Measurements from ENCODE around the gene NOXO1.
A peak's percentile ranks its signal among the peaks of the same experiment; 100 is the strongest.
"Not testable (repeated sequence)": the region's sequence is repeated elsewhere in the genome, so short reads cannot be mapped to it uniquely, and the experiment has no call there.

NOXO1 gene

DNA sequence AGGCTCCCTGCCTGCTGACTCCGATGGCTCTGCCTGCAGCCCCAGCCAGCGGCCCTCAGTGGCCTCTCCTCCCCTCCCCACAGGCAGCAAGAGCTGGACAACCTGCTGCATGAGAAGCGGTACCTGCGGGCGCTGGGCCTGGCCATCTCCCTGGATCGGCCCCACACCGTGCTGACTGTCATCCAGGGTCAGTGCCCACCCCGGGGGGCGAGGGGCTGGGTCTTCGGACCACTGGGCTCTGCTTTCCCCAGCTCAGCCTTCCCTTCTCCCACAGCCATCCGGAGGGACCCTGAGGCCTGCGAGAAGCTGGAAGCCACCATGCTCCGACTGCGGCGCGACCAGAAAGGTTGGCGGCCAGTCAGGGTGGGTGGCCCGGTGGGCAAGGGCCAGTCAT, 3.4 kb downstream of the NOXO1 start:
- DNase-seq, result no peak

DNA sequence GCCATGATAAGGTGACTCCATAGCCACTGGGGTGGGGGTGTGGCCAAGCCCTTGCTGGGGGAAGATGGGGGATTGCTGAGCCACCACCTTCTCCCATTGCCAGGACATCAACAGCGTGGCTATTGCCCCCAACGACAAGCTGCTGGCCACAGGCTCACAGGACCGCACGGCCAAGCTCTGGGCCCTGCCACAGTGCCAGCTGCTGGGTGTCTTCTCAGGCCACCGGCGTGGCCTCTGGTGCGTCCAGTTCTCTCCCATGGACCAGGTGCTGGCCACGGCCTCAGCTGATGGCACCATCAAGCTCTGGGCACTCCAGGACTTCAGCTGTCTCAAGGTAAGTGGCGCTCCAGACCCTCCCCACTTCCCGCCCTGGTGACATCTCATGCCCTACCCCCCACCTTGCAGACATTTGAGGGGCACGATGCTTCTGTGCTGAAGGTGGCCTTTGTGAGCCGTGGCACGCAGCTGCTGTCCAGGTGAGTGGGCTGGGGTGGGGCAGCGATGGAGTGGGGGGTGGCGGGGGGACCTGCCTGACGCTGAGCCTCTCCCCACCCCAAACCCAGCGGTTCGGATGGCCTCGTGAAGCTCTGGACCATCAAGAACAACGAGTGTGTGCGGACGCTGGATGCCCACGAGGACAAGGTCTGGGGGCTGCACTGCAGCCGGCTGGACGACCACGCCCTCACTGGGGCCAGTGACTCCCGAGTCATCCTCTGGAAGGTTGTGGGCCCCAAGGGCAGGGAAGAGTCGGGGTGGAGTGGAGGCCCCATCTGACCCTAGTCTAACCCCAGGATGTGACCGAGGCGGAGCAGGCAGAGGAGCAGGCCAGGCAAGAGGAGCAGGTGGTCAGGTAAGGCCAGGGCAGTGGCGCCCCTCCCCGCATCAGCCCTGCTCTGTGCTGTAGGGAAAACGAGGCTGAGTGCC, 4.1 kb downstream of the NOXO1 start:
- no peak for DNase-seq

DNA sequence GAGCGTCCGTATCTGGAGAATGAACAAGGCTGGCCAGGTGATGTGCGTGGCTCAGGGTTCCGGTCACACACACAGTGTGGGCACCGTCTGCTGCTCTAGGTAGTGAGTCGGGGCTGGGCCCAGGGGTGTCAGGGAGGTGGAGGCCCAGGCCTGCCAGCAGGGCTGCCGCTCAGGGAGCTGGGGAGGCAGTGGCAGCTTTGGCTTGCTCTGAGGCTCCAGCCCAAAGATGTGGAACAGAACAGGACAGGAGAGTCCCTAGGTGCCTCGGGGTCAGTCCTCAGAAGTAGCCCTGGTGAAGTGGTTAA, 5.1 kb downstream of the NOXO1 start:
- no peak for DNase-seq

DNA sequence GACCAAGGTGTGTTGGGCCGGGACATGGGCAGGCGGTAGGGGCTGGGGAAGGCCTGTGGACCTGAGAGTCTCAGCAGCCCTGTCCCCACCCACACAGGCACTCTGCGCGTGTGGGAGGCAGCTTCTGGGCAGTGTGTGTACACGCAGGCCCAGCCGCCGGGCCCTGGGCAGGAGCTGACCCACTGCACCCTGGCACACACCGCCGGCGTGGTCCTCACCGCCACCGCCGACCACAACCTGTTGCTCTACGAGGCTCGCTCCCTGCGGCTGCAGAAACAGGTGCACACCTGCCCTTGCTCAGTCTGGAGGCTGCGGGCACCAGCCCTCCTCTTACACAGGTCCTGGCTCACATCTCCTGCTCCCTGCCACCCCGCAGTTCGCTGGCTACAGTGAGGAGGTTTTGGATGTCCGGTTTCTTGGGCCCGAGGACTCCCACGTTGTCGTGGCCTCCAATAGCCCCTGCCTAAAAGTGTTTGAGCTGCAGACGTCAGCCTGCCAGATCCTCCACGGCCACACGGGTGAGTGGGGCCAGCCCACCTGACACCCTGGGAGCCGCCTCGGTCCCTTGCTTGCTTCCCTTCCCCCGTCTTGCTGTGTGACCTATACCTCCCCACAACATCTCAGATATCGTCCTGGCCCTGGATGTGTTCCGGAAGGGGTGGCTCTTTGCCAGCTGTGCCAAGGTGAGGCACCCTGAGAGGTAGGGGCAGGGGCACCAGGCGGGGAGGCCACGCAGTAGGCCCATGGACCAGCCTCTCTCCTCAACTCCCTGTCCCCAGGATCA, 5.6 kb downstream of the NOXO1 start:
- no peak for DNase-seq

DNA sequence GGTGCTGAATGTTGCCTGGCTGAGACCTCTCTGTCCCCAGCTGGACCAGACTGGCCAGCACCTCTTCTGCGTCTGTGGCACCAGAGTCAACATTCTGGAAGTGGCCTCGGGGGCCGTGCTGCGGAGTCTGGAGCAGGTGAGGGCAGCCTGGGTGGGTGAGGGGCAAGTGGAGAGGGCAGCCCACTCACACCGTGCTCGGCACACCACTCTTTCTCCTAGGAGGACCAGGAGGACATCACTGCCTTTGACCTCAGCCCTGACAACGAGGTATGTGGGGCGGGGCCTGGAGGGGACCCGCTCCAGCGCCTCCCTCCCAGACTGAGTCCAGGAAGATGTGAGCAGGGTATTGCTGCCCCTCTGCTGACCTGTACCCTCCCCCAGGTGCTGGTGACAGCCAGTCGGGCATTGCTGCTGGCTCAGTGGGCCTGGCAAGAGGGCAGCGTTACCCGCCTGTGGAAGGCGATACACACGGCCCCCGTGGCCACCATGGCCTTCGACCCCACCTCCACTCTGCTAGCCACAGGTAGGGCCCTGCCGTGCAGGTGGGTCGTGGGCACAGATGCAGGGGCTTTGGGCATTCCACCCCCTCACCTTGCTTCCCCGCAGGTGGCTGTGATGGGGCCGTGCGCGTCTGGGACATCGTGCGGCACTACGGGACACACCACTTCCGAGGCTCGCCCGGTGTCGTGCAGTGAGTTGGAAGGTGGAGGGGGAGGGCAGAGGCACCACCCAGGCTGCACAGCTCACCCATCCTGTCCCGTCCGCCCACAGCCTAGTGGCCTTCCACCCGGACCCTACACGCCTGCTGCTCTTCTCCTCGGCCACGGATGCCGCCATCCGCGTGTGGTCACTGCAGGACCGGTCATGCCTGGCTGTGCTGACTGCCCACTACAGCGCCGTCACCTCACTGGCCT, 6.9 kb downstream of the NOXO1 start:
- no peak for DNase-seq

DNA sequence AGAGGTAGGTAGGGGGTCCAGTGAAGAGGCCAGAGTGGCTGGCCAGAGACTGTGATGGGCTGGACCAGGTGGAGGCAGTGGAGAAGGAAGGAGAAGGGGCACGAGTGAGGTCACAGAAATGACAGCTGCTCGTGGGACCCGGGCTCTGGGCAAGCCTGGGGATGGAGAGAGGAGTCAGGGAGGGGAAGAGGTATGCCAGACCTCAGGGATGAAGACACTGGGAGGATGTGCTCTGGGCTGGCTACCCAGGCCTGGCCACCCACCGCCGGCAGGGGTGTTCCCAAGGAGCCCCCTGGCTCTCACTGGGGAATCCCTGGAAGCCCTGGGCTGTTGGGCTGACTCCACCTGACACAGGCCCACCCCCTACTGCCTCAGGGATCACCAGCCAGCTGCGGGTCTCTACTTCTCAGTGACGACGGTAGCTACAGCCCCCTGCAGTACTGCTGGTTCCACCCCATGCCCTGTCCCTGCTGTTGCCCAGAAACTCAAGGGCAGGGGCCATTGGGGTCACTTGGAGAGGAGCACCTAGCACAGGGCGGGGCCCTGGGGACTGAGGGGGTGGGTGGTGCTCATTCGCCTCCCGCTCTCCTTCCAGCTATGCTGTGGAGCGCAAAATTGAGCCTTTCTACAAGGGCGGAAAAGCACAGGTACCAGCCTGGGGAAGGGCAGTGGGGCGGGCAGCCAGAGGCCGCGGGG, 7.7 kb downstream of the NOXO1 start:
- DNase-seq, result no peak

DNA sequence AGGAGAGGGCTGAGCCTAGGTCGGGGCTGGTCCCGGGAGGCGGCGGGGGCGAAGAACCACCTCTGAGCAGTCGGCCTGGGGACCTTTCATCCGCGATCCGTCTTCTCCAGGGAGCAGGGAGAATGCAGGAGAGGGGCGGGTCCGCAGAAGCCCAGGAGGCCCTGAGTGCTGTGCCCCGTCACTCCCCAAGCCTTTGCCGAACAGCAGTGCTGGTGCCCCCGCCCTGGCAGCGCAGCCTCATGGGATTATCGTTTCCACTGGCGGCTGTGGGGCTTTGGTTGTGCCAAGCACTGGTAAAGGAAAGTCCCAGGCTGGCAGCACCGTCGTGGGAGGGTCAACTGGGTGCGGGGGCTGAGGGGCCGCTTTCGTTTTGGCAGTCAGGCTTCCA, 8.8 kb downstream of the NOXO1 start:
- DNase-seq, result no peak

DNA sequence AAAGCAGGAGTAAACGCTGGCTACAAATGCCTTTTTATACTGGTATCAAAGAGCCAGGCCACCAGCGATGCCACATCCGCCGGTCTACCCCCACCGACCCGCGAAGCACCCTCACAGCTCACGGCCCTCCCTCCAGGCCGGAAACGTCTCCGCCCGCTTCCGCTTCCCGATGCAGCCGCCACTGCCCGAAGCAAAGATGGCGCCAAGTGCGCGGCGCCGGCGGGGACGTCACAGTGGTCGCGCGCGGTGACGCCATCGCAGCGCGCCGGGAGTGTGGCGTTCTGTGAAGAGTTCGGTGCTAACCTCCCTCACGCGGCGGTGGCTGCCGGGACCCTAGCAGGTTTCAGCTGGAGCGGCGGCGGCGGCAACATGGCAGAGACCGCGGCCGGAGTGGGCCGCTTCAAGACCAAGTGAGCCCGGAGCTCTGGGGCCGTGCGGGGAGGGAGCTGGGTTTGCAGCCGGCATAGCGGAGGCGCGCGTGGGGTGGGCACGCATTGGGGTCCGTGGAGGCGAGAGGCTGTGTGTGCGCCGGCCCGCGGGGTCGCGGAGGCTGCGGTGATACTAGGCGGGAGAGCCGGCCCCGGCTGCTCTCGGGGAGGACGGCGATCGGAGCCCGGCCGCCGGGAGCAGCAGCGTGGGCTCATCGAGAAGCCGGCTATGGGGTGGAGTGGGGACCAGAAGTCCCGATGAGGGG, 9.3 kb downstream of the NOXO1 start, which contains the start of gene TBL3:
Gene TBL3 (plus strand): TSS at position 258 of the 694 bp plus-strand sequence. CDS start 112 bp downstream, at position 370.
- peak; percentile 94 for DNase-seq

DNA sequence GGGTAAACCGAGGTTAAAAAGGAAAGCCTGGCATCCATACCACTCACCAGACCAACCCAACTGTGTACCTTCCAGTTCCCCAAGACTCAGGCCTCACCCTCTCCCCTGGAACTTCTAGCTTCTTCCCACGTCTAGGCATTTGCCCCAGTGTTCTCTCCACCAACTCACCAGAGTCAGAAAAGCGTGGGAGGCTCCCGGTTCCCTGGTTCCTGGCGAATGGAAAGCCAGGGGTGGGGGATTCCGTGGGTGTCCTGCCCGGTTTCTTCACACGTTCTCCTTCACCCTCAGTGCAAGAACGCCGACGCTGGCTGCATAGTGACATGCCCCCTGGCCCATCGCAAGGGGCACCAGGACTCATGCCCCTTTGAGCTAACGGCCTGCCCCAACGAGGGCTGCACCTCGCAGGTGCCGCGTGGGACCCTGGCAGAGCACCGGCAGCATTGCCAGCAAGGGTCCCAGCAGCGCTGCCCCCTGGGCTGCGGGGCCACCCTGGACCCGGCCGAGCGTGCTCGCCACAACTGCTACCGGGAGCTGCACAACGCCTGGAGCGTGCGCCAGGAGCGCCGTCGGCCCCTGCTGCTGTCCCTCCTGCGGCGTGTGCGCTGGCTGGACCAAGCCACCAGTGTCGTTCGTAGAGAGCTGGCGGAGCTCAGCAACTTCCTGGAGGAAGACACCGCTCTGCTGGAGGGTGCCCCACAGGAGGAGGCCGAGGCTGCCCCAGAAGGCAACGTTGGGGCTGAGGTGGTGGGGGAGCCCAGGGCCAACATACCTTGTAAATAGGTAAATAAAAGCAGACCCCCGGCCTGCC, 12.9 kb downstream of the NOXO1 start:
- DNase-seq, result no peak

DNA sequence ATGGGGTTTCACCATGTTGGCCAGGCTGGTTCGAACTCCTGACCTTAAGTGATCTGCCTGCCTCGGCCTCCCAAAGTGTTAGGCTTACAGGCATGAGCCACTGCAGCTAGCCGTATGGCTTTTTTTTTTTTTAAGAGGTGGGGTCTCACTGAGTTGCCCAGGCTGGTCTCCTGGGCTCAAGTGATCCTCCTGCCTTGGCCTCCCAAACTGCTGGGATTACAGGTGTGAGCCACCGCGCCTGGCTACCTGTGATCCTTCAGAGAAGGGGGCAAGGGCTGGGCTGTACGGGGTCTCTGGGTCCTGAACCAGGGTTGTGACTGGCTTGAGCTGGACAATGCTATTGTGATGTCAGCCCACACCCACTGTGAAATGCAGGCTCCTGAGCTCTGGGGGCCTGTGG, 14.8 kb downstream of the NOXO1 start, which contains the start of gene RNF151:
Gene RNF151 (plus strand): TSS at position 397 of the 400 bp plus-strand sequence. CDS start 26 bp downstream, outside the sequence.
- no peak for DNase-seq

DNA sequence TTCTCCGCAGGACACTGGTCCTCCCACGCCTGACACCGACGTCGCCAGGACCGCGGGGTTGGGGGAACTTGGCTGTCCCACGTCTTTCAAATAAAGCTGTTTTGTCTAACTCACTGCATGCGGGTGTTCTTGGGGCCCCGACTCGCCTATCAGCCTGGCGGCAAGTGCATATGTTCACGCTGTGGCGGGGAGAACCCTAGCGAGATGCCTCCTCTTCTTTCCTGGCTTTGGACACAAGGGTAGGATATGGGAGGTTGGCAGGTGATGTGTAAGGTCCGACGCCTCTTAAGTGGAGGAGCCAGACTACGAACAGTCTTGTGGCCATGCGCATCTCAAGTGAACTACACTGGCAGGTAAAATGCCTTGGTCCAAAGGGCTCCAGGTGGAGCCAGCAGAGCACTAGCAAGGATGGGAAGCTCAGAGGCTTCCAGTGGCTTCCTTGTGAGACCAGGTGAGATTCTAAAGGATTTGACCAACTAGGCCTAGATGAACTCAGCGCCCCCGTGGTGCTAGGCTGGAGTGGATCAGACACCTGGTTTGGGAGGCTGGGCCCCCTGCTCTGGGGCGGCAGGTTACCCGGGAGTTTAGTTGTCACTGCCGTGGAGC, 15.8 kb downstream of the NOXO1 start:
- DNase-seq, result no peak

DNA sequence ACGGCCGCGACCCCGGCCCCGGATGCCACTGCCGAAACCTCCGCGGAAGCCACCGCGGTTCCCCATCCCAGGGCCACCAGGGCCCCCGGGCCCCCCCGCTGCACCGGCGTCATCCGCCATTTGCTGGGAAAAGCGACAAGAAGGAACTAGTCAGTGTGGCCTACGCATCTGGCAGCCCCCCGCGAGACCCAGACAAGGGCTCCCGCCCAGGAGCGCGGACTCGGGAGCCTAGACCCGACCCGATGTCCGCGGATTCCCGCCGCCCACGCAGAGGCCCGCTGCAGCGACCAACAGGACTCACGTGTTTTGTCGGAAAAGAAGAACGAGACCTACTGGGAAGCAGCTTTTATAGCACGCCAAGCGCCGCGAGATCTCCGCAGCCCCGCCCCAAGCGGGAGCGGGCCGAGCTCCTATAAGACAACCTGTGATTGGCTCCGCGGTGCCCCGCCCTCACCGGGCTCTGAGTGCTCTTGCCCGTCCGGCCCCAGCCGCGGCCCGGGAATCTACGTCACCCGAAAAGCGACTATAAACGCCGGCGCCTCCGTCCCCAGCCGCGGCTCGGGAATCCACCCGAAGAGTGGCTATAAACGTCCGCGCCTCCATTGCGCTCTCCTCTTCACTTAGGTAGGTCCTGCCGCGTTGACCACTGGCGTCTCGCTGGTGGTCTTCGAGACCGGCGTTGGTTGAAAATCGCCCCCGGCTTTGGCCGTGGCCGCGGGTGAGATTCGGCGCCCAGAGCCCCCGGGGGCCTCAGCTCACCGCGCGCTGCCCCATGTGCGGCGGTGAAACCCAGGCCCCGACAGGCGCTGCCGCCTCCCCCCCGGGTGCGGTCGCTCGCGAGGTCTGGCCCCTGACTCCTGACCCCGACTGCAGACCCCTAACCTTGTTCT, 16.5 kb downstream of the NOXO1 start, which contains the start of gene RPS2:
Gene RPS2 (minus strand): TSS at position 321 of the 890 bp plus-strand sequence. CDS start 201 bp downstream, at position 120.
- peak; percentile 99 for DNase-seq

DNA sequence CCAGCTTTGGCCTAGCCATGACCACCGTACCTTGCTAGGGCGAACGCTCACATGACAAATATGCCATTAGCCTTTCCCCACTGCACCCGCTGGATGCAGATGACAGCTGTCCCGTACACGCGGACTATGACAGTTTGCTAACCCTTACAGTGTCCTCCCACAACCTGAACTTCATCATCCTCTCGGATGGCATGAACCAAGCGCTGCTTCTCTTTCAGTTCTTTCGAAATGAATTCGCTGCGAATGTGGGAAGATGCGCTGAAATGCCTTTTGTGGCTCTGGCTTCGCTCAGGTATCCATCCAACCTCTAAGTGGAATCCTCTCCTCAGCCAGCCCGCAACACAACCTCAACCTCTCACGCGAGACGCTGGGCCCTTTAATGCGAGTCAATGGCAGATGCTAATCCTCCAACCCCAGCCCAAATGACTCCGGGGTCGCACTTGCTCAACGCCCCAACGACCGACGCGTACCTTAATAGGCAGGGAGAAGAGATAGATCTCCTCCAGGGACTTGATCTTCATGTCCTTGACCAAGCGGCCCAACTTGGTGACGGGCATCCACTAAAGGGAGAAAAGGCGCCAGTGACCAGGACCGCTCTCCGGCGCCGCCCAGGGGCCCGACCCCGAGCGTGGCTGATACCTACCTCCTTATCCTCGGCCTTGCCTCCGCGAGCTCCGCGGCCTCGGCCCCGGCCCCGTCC, 17.3 kb downstream of the NOXO1 start:
- DNase-seq, result no peak

DNA sequence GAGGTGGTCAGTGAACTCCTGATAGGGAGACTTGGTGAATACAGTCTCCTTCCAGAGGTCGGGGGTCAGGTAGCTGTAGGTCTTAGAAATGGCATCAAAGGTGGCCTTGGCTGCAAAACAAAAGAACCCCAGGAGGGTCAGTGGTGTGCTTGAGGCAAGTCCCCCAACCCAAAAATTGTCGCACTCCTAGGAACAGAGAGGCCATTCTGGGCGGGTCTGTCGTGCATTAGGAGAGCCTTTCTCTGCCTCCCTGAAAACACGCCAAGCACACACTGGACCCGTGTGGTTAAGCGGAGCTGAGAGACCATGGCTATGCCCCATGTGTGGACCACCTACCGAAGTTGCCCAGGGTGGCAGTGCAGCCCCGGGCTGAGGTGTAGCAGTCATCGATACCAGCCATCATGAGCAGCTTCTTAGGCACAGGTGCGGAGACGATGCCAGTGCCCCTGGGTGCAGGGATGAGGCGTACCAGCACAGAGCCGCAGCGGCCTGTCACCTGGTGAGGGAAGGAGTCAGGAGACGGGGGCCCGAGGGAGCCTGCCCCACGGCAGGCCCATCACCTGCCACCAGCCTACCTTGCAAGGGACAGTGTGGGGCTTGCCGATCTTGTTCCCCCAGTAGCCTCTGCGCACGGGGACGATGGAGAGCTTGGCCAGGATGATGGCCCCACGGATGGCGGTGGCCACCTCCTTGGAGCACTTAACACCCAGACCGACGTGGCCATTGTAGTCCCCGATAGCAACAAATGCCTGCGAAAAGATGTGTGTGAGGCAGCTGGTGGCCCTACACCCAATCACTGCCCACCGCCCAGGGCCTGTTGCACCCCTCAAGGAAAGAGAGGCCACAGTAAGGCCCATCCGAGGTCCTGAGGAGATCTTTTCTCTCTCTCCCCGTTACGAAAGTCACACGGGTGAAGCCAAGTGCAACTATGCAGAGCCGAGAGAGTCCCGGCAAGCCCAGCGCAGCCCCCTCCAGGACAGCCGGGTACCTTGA, 18.8 kb downstream of the NOXO1 start:
- DNase-seq, result not testable (repeated sequence)

DNA sequence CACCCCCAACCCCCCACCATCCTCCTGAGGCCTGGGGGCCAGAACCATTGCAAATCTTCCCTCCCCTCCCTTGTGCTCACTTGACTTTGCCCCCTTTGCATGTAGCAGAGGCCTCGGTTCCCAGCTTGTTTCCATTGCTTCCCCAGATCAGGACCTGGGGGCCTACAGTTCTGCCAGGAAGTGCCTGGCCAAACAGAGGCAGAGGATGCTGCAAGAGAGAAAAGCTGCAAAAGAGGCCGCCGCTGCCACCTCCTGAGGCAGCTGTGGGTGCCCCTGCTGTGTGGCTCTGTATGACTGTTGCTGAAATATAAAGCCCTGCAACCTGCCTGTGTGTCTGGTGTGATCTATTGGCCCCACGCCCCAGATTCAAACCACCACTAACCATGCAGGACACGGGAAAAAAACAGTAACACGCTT, 19.6 kb downstream of the NOXO1 start:
- no peak for DNase-seq

DNA sequence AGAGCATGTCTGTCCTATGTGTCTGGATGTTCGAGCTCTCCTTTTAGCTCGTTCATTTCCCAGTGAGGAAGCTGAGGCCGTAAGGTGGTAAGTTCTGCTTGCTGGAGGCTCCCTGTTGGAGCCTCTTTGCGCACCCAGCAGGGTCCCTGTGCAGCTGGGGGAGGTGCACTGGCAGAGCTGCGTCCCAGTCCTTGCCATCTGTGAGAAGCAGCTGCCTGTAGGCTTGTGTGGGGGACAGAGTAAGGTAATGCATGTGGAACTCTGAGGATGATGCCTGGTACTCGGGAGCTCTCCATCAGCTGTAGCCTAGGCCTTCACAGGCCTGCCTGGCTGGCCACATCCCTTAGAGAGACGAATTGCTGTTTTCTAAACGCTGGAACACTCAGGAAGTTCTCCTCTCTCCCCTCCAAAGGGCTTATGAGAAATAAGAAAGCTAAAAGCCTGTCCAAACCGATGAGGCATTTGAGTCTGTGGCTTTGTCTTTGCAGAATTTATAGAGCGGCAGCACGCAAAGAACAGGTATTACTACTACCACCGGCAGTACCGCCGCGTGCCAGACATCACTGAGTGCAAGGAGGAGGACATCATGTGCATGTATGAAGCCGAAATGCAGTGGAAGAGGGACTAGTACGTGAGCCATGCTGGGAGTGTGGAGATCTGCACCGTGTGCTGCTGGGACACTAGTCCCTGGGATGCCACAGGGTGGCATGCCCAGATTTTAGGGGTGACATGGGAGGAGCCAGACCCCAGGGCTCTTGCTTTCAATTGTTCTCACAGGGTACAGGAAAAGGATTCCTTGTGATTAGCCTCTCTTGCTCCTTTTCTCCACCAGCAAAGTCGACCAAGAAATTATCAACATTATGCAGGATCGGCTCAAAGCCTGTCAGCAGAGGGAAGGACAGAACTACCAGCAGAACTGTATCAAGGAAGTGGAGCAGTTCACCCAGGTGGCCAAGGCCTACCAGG, 20.3 kb downstream of the NOXO1 start:
- DNase-seq, result peak; percentile 68
